Neuron (in vitro differentiated cells): ENCODE data around the gene ALG14.

Experiments
- H2AFZ ChIP-seq: one replicate; pipeline ENCODE4 v1.6.1; 2013; ENCODE audit warnings: low read depth, mild to moderate bottlenecking, inconsistent platforms, low read length, moderate library complexity
- H3K27me3 ChIP-seq: one replicate; pipeline ENCODE4 v1.6.1; 2013; ENCODE audit warnings: low read length; ENCODE audit not compliant: insufficient read depth
- H3K36me3 ChIP-seq: one replicate; pipeline ENCODE4 v1.6.1; 2013; ENCODE audit warnings: low read length; ENCODE audit not compliant: insufficient read depth
- H3K4me1 ChIP-seq: one replicate; pipeline ENCODE4 v1.6.1; 2013; ENCODE audit warnings: low read length; ENCODE audit not compliant: insufficient read depth
- H3K4me3 ChIP-seq: 2 replicates; pipeline ENCODE4 v1.5.1; 2013; ENCODE audit warnings: mild to moderate bottlenecking, low read length, moderate library complexity
- H3K9me3 ChIP-seq: one replicate; pipeline ENCODE4 v1.6.1; 2013; ENCODE audit warnings: low read length

Gene ALG14

GRCh38 chr1:94955767-94956632, 116.8 kb downstream of the ALG14 start:
- Histone ChIP-seq H3K4me3 (no peak overlapping the region), H3K36me3 (no peaks in the 10 kb centered on the region), H3K4me1 (peaks cover 11% of the 10 kb centered on the region), H2AFZ (no peak overlapping the region), H3K9me3 (no peaks in the 10 kb centered on the region), H3K27me3 (no peaks in the 10 kb centered on the region)

GRCh38 chr1:94954263-94955220, 118.2 kb downstream of the ALG14 start:
- Histone ChIP-seq H3K36me3 (no peaks in the 10 kb centered on the region), H3K4me1 (peaks cover 11% of the 10 kb centered on the region), H3K9me3 (no peaks in the 10 kb centered on the region), H3K4me3 (no peak overlapping the region), H3K27me3 (no peaks in the 10 kb centered on the region), H2AFZ (peak overlapping the region; percentile 4)

- Histone ChIP-seq H2AFZ (no peak overlapping the region), H3K9me3 (no peaks in the 10 kb centered on the region), H3K4me1 (peaks cover 11% of the 10 kb centered on the region), H3K36me3 (no peaks in the 10 kb centered on the region), H3K4me3 (no peak overlapping the region), H3K27me3 (no peaks in the 10 kb centered on the region)
These were observed 119.0 kb downstream of the ALG14 start for GRCh38 chr1:94953746-94954145.

GRCh38 chr1:94953107-94953506, 119.6 kb downstream of the ALG14 start:
- Histone ChIP-seq H3K9me3 (no peaks in the 10 kb centered on the region), H3K36me3 (no peaks in the 10 kb centered on the region), H3K4me3 (no peak overlapping the region), H3K27me3 (no peaks in the 10 kb centered on the region), H2AFZ (no peak overlapping the region), H3K4me1 (peaks cover 11% of the 10 kb centered on the region)

GRCh38 chr1:94952539-94952938, 120.2 kb downstream of the ALG14 start:
- Histone ChIP-seq H2AFZ (no peak overlapping the region), H3K4me3 (no peak overlapping the region), H3K36me3 (no peaks in the 10 kb centered on the region), H3K9me3 (no peaks in the 10 kb centered on the region), H3K4me1 (peaks cover 11% of the 10 kb centered on the region), H3K27me3 (no peaks in the 10 kb centered on the region)

- H3K9me3 ChIP-seq = no peaks in the 10 kb centered on the region
- no peaks in the 10 kb centered on the region for H3K27me3 ChIP-seq
- no peaks in the 10 kb centered on the region for H3K36me3 ChIP-seq
- no peak overlapping the region for H3K4me3 ChIP-seq
- peaks cover 11% of the 10 kb centered on the region for H3K4me1 ChIP-seq
- no peak overlapping the region for H2AFZ ChIP-seq
These were observed 121.1 kb downstream of the ALG14 start for GRCh38 chr1:94951509-94952208.

GRCh38 chr1:94951046-94951445, 121.7 kb downstream of the ALG14 start:
- H2AFZ ChIP-seq = no peak overlapping the region
- no peak overlapping the region for H3K4me3 ChIP-seq
- no peaks in the 10 kb centered on the region for H3K27me3 ChIP-seq

GRCh38 chr1:94949681-94950661, 122.8 kb downstream of the ALG14 start:
- Histone ChIP-seq H3K4me1 (peaks cover 11% of the 10 kb centered on the region), H2AFZ (no peak overlapping the region), H3K9me3 (no peaks in the 10 kb centered on the region), H3K36me3 (no peaks in the 10 kb centered on the region), H3K4me3 (no peak overlapping the region), H3K27me3 (no peaks in the 10 kb centered on the region)

More at GRCh38 chr1:94951046-94951445, 121.7 kb downstream of the ALG14 start:
- Histone ChIP-seq H3K9me3 (no peaks in the 10 kb centered on the region), H3K36me3 (no peaks in the 10 kb centered on the region), H3K4me1 (peaks cover 11% of the 10 kb centered on the region)

GRCh38 chr1:94947437-94947836, 125.3 kb downstream of the ALG14 start:
- Histone ChIP-seq H3K36me3 (no peaks in the 10 kb centered on the region), H3K4me3 (no peak overlapping the region), H3K4me1 (no peaks in the 10 kb centered on the region), H2AFZ (no peak overlapping the region), H3K27me3 (no peaks in the 10 kb centered on the region), H3K9me3 (no peaks in the 10 kb centered on the region)

GRCh38 chr1:94946886-94947285, 125.9 kb downstream of the ALG14 start:
- H3K4me1 ChIP-seq = no peaks in the 10 kb centered on the region
- H2AFZ ChIP-seq = no peak overlapping the region
- no peak overlapping the region for H3K4me3 ChIP-seq
- no peaks in the 10 kb centered on the region for H3K27me3 ChIP-seq
- no peaks in the 10 kb centered on the region for H3K36me3 ChIP-seq
- no peaks in the 10 kb centered on the region for H3K9me3 ChIP-seq

GRCh38 chr1:94942171-94943128, 130.3 kb downstream of the ALG14 start:
- Histone ChIP-seq H3K4me1 (peaks cover 15% of the 10 kb centered on the region), H3K36me3 (no peaks in the 10 kb centered on the region), H3K27me3 (no peaks in the 10 kb centered on the region), H3K9me3 (no peaks in the 10 kb centered on the region), H3K4me3 (no peak overlapping the region), H2AFZ (no peak overlapping the region)
